OCI-LY3 (cell line): ENCODE data around the gene RFTN2.
"Not testable (repeated sequence)": the region's sequence is repeated elsewhere in the genome, so short reads cannot be mapped to it uniquely, and the experiment has no call there.

Experiments
- H2AFZ ChIP-seq: fragments of 200-600, 300-600 bp; shearing (Covaris generic); 2 replicates; pipeline ENCODE4 v1.6.0; 2014; ENCODE audit warnings: antibody characterized with exemption, low read depth, low read length
- H3K27ac ChIP-seq: fragments of 200-600, 300-600 bp; sonication (generic); 2 replicates; pipeline ENCODE4 v1.5.1; 2014; ENCODE audit warnings: mild to moderate bottlenecking, low read length, moderate library complexity, mixed read lengths
- H3K27me3 ChIP-seq: fragments of 200-600, 300-600 bp; sonication (generic); 2 replicates; pipeline ENCODE4 v1.6.1; 2014; ENCODE audit warnings: low read depth, low read length, mixed read lengths
- H3K36me3 ChIP-seq: fragments of 200-600, 300-600 bp; sonication (generic); replicated peaks from 2 replicates; pipeline ENCODE3; 2014; ENCODE audit warnings: low read depth, low read length, mixed read lengths
- H3K4me1 ChIP-seq: fragments of 300-600, 200-600 bp; sonication (generic); 2 replicates; pipeline ENCODE4 v1.6.1; 2014; ENCODE audit warnings: low read length, mixed read lengths
- H3K4me2 ChIP-seq: fragments of 200-600, 300-600 bp; sonication (generic); 2 replicates; pipeline ENCODE4 v1.6.1; 2014; ENCODE audit warnings: low read length, mixed read lengths
- H3K4me3 ChIP-seq: fragments of 300-600, 200-600 bp; sonication (generic); 2 replicates; pipeline ENCODE4 v1.5.1; 2014; ENCODE audit warnings: antibody characterized with exemption, mild to moderate bottlenecking, low read length, moderate library complexity
- H3K79me2 ChIP-seq: fragments of 300-600, 200-600 bp; shearing (Covaris generic); 2 replicates; pipeline ENCODE4 v1.6.1; 2014; ENCODE audit warnings: mild to moderate bottlenecking, low read length, mixed read lengths
- H3K9ac ChIP-seq: fragments of 300-600, 200-600 bp; shearing (Covaris generic); 2 replicates; pipeline ENCODE4 v1.6.0; 2014; ENCODE audit warnings: mild to moderate bottlenecking, low read length, moderate library complexity
- H3K9me3 ChIP-seq: fragments of 200-600, 300-600 bp; shearing (Covaris generic); 2 replicates; pipeline ENCODE4 v1.6.1; 2014; ENCODE audit warnings: low read length, mixed read lengths; ENCODE audit not compliant: insufficient read depth
- H4K20me1 ChIP-seq: fragments of 200-600, 300-600 bp; sonication (generic); 2 replicates; pipeline ENCODE4 v1.6.1; 2016; ENCODE audit warnings: low read length, mixed read lengths; ENCODE audit not compliant: insufficient read depth
- EZH2phosphoT487 ChIP-seq: fragments of 200-600 bp; shearing (Covaris generic); IDR thresholded peaks from 2 replicates; pipeline ENCODE4 v1.6.1; 2018; ENCODE audit warnings: antibody characterized with exemption, mixed run types, low read depth
- TF ChIP-seq, protein P1 (sequence below): fragments of 200-600, 300-600 bp; sonication (generic); IDR thresholded peaks from 2 replicates; pipeline ENCODE4 v1.5.1; 2014; ENCODE audit warnings: antibody characterized with exemption, low read length, low read depth

The RFTN2 gene

DNA sequence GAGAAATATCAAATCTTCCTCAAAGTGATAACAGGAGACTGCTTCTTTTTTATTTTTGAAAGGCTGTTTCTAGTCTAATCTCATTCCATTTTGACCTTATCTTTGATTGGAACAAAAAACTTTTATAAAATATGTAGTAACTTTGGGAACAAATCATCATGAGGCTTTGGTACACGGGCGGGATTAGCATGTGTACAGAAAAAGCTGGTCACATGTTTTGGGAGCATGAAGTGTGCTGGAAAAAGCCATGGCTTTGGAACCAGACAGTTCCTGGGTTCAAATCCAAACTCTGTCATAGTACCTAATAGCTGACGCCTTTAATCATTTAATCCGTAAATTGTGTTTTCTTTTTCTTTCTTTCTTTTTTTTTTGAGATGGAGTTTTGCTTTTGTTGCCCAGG lies 78.2 kb downstream of the RFTN2 start:
- Histone ChIP-seq H4K20me1 (no peaks in the 10 kb centered on the region), H2AFZ (no peak overlapping the region), H3K27me3 (peaks cover 14% of the 10 kb centered on the region; the same call in 1 of the 2 replicates), H3K4me2 (no peak overlapping the region), H3K36me3 (no peaks in the 10 kb centered on the region), H3K9ac (no peak overlapping the region), H3K9me3 (no peaks in the 10 kb centered on the region), H3K4me1 (peaks cover 12% of the 10 kb centered on the region; the same call in 1 of the 2 replicates), H3K27ac (no peak overlapping the region), H3K4me3 (no peak overlapping the region), H3K79me2 (no peaks in the 10 kb centered on the region)
- TF ChIP-seq, protein P1, sequence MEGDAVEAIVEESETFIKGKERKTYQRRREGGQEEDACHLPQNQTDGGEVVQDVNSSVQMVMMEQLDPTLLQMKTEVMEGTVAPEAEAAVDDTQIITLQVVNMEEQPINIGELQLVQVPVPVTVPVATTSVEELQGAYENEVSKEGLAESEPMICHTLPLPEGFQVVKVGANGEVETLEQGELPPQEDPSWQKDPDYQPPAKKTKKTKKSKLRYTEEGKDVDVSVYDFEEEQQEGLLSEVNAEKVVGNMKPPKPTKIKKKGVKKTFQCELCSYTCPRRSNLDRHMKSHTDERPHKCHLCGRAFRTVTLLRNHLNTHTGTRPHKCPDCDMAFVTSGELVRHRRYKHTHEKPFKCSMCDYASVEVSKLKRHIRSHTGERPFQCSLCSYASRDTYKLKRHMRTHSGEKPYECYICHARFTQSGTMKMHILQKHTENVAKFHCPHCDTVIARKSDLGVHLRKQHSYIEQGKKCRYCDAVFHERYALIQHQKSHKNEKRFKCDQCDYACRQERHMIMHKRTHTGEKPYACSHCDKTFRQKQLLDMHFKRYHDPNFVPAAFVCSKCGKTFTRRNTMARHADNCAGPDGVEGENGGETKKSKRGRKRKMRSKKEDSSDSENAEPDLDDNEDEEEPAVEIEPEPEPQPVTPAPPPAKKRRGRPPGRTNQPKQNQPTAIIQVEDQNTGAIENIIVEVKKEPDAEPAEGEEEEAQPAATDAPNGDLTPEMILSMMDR, result no peak
- no peak for TF ChIP-seq EZH2phosphoT487

DNA sequence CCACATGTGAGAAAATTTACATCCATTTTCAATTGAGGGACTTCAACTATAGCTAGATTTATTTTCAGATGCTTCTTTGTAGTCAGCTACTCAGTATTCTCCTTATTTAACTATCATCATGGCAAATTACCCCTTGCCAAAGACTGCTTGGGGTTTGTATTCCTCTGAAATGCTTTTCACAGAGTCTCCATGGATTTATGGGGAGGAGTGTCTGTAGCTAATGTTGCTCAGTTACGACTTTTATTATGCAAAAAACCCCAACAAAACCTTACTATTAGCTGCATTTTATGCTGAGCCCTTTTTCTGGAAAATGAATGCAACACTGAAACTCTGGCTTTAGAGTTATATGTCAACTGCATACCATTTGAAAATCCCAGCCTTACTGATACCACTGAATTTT lies 78.6 kb downstream of the RFTN2 start:
- peaks cover 12% of the 10 kb centered on the region; the same call in 1 of the 2 replicates for H3K4me1 ChIP-seq
- TF ChIP-seq, protein P1, result no peak
- no peak for TF ChIP-seq EZH2phosphoT487
- no peak overlapping the region for H3K27ac ChIP-seq
- H3K9ac ChIP-seq, result no peak overlapping the region
- H3K79me2 ChIP-seq, result no peaks in the 10 kb centered on the region
- H3K4me2 ChIP-seq, result no peak overlapping the region
- peaks cover 14% of the 10 kb centered on the region; the same call in 1 of the 2 replicates for H3K27me3 ChIP-seq
- H2AFZ ChIP-seq, result no peak overlapping the region
- H4K20me1 ChIP-seq, result no peaks in the 10 kb centered on the region
- no peaks in the 10 kb centered on the region for H3K36me3 ChIP-seq
- H3K9me3 ChIP-seq, result no peaks in the 10 kb centered on the region
- no peak overlapping the region for H3K4me3 ChIP-seq

DNA sequence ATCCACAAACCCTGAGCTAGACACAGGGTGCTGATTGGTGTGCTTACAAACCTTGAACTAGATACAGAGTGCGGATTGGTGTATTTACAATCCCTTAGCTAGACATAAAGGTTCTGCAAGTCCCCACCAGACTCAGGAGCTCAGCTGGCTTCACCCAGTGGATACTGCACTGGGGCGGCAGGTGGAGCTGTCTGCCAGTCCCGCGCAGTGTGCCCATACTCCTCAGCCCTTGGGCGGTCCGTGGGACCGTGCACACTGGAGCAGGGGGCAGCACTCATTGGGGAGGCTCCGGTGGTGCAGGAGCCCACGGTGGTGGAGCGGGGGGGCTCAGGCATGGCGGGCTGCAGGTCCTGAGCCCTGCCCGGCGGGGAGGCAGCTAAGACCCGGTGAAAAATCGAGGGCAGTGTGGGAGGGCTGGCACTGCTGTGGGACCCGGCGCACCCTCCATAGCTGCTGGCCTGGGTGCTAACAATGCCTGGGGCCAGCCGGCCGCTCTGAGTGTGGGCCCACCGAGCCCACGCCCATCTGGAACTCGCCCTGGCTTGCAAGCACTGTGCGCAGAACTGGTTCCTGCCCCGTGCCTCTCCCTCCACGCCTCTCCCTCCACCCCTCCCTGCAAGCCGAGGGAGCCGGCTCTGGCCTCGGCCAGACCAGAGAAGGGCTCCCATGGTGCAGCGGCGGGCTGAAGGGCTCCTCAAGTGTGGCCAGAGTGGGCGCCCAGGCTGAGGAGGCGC lies 83.9 kb downstream of the RFTN2 start:
- Histone ChIP-seq H4K20me1 (no peaks in the 10 kb centered on the region), H2AFZ (no peak overlapping the region), H3K4me3 (no peak overlapping the region), H3K27ac (no peak overlapping the region), H3K4me1 (peaks cover 5% of the 10 kb centered on the region), H3K27me3 (peaks cover 9% of the 10 kb centered on the region; the same call in 1 of the 2 replicates), H3K36me3 (no peaks in the 10 kb centered on the region), H3K79me2 (no peaks in the 10 kb centered on the region), H3K4me2 (no peak overlapping the region), H3K9ac (no peak overlapping the region), H3K9me3 (no peaks in the 10 kb centered on the region)
- TF ChIP-seq, protein P1, result no peak
- no peak for TF ChIP-seq EZH2phosphoT487

DNA sequence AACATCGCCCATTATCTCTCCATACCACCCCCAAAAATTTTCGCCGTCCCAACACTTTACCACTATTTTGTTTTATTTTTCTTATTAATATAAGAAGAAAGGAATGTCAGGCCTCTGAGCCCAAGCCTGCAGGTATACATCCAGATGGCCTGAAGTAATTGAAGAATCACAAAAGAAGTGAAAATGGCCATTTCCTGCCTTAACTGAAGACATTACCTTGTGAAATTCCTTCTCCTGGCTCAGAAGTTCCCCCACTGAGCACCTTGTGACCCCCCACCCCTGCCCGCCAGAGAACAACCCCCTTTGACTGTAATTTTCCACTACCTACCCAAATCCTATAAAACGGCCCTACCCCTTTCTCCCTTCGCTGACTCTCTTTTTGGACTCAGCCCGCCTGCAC lies 88.1 kb downstream of the RFTN2 start:
- H2AFZ ChIP-seq, H3K27me3 ChIP-seq, H3K4me1 ChIP-seq, H3K79me2 ChIP-seq, H4K20me1 ChIP-seq, H3K9ac ChIP-seq, H3K27ac ChIP-seq, H3K4me2 ChIP-seq, H3K9me3 ChIP-seq, H3K36me3 ChIP-seq, H3K4me3 ChIP-seq: not testable (repeated sequence)

DNA sequence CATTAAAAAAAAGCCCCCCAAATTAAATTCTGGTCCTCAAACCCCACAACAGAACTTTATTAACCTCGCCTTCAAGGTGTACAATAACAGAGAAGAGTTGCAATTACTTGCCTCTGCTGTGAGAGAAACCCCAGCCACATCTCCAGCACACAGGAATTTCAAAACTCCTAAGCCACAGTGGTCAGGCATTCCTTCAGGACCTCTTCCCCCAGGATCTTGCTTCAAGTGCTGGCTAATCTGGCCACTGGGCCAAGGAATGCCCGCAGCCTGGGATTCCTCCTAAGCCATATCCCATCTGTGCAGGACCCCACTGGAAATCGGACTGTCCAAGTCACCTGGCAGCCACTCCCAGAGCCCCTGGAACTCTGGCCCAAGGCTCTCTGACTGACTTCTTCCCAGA lies 95.2 kb downstream of the RFTN2 start:
- H3K4me2 ChIP-seq, H2AFZ ChIP-seq, H3K79me2 ChIP-seq, H3K9ac ChIP-seq, H3K4me1 ChIP-seq, H3K9me3 ChIP-seq, H3K4me3 ChIP-seq, H4K20me1 ChIP-seq, H3K36me3 ChIP-seq, H3K27ac ChIP-seq, H3K27me3 ChIP-seq: not testable (repeated sequence)

DNA sequence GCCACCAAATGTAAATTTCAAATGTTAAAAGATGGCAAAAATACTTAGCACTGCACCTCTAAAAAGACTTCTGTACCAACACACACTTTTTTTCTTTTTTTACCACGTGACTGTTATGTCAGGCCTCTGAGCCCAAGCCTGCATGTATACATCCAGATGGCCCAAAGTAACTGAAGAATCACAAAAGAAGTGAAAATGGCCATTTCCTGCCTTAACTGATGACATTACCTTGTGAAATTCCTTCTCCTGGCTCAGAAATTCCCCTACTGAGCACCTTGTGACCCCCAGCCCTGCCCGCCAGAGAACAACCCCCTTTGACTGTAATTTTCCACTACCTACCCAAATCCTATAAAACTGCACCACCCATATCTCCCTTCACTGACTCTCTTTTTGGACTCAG lies 97.1 kb downstream of the RFTN2 start:
- not testable (repeated sequence) for H3K4me3 ChIP-seq, H3K9me3 ChIP-seq, H3K27ac ChIP-seq

More for the DNA sequence above, 97.1 kb downstream of the RFTN2 start:
- not testable (repeated sequence) for H3K9ac ChIP-seq, H3K4me2 ChIP-seq, H3K79me2 ChIP-seq, H4K20me1 ChIP-seq, H3K36me3 ChIP-seq, H2AFZ ChIP-seq, H3K4me1 ChIP-seq, H3K27me3 ChIP-seq
